ENCODE results near the gene NOVA1. TPM values are rescaled to one million over a fixed set of nuclear protein-coding genes. Genes with fewer than 3 reads are reported as not detected.

NOVA1 gene
- total RNA-seq, 1 experiment from 2014 or later: not detected

DNA sequence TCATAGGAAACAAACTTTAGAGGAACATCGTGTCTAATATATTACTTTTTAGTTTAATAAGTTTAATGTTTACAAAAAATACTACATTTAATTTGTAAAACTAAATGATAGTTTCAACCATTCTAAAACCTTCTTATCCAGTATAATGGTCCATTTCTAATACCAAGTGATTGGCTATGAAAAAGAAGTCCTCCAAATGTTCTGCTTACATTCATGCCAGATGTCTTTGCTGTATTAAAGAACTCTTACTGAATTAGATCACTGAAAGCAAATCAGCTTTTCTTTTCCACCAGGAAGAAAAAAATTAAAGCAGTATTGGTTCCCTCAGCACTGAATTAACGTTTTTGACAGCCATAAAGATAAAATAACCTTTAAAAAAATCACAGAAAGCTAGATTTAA, 3.7 kb downstream of the NOVA1 start:
- no peak for DNase-seq (ENCODE audit: low spot score)

DNA sequence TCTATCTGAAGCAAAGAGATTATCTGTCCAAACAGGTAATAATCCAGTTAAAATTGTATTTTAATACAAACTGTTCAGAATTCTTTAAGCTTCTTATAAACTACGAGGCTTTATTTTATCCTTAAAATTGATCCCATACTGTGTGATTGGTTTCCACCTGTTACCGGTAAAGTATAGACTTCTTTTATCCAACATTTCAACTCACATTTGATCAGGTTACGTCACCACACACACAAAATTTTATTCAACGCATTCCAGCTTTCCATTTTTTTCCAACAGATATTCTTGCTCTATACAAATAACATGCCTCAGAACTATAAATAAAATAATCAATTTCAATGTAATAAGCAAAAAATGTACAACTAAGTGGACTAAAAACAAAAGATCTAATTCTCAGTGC, 4.5 kb downstream of the NOVA1 start:
- DNase-seq (ENCODE audit: low spot score): no peak

DNA sequence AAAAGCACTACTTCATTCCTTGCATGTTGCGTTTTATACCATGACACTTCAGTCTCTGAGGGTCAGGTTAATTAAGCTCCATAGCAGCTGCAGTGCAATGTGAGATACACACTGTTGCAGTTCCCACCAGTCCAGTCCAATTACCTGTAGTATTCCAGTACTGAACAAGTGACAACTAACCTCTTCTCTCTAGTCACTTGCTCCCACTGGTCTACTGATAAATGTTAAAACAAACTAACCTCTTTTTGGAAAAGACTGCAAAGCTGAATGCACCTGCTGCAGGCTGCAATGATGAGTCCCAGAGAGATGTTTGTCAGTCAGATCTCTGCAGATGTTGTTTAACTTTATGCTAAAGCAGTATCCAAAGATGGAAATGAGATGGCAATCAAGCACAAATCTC, 7.9 kb downstream of the NOVA1 start:
- no peak for DNase-seq (ENCODE audit: low spot score)

DNA sequence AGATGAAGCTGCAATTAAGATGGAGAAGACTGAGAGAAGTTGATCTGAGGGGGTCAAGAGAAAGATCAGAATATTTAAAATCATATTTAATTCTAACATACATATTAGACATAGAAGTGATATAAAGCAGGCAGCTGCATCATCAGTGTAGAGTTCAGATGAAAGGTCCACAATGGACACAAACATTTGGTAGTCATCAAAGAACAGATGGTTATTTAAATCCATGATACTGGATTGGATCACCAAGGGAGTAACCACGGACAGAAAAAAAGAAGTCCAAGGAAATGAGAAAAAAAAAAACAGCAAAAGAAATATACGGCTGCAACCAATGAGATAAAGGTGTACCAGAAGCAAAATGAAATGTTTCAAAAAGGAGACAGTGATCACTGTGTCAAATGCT, 20.1 kb downstream of the NOVA1 start:
- DNase-seq (ENCODE audit: low spot score): no peak

DNA sequence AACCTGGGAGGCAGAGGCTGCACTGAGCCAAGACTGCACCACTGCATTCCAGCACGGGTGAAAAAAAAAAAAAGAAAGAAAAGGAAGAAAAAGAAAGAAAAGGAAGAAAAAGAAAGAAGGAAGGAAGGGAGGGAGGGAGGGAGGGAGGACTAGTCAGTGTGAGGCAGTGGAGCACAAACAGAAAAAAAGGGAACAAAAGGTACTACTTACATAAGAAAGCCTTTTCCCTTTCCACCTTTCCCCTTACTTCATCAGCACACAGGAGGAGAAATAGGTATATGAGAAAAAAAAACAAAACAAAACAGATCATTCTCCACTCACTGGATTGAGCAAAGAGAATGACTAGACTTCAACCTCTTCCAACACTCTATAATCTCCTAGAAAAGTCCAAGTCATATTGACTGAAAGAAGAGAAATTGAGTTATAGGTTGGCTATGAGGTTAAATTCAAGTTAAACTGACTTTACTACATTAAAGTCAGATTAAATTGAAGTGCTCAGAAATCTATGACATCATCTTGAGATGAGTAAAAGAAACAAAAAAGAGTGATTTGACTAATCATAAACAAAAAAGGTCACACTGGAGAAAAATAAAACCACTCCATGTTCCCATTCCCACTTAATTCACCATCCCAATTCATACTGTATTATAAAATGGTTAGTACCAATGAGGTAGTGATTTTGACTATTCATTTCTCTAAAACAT, 43.6 kb downstream of the NOVA1 start:
- no peak for DNase-seq (ENCODE audit: low spot score)

DNA sequence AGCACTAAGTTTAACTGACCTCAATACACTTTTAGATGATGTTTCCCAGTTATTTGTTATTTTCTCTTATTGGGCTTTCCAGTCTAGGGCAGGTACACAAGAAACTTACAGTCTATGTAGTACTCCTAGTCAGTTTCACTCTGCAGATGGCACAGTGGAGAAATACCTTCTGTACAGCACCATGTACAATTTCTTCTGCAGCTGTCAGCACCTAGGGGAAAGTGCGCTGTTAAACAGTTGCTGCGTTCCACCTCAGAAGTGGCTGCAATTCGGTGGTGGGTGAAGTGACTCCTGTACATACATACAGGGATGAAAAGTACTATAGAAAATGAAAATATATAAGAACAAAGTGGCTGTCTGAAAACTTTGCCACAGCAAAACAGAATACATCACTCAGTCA, 48.3 kb downstream of the NOVA1 start:
- no peak for DNase-seq (ENCODE audit: low spot score)

DNA sequence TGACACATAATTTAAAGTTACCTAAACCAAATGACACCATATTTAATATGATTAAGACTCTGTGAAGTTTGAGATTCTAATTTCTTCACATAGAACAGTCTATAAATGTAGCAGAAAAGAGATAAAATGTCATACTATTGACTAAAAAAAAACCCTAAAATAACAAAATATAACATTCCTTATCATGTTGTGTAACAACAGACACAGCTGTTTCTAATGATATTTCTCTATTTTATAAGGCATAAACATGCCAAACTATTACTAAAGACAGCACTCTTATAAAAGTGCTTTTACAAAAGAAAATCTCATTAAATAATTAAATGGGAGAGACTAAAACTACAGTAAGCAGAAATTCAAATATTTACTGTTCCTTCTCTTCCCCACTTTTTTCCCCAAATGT, 49.4 kb downstream of the NOVA1 start:
- no peak for DNase-seq (ENCODE audit: low spot score)

DNA sequence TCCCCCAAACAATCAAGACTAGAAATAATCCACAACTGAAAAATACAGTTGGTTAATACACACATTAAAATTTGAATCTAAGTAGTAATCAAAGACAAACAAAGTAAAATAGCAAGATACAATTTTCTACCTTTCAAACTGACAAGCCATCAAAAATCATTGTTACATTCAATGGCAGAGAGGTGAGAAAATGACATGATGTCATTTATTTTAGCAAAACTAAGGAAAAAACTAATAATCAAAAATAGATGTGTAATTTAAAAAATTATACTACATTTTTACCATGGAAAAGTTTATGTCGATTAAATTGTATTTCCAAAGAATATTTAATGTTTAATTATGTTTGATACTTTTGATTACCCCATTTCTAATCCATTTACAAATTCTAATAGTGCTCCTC, 59.7 kb downstream of the NOVA1 start:
- no peak for DNase-seq (ENCODE audit: low spot score)

DNA sequence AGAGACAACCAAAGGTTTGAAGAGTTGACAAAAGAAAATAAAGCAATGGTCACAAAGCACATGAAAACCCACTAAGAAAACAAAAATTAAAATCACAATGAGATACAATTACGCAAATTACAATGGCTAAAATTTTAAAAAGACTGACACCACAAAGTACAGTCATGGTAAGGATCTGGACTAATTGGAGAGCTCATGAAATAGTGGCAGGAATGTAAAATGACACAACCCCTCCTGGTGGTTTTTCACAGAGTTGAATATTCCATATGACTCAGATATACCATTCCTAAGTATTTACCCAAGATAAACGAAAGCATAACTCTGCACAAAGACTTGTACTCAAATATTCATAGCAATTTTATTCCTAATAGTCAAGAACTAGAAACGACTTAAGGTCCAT, 65.9 kb downstream of the NOVA1 start:
- peak; percentile 1 for DNase-seq (ENCODE audit: low spot score)

DNA sequence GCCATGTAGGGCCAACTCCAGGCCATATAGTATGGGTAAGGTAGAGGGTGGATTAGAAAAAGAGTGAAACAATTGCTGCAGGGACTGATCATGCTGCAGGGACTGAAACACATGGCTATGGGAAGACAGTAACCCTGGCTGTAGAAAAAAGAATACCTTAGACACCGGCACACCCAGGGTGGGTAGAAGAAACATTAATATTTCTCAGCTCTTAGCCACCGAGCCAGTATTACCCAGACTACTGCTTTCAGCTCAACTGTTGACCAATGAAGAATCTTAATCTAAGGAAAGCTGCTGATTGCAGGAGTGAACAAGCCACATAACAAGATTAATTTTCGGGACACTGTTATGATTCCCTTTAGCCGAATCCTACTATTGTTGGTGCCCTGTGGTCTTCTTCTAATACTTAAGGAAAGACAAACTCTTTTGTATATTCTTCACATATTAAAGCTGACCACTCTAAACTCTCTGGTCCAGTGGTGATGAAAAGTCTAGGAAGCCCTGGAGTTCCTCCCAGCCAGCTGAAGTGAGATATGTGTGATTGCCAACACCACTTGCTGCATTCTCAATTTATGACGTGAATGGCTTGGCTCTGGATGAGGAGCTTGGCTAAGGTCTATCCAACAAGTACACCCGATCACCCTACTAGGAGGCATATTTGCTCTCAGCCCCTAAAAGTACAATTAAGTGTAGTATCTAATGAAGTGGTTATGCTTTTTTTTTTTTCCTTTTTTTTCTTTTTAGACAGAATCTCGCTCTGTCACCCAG, 69.2 kb downstream of the NOVA1 start:
- DNase-seq (ENCODE audit: low spot score): no peak

DNA sequence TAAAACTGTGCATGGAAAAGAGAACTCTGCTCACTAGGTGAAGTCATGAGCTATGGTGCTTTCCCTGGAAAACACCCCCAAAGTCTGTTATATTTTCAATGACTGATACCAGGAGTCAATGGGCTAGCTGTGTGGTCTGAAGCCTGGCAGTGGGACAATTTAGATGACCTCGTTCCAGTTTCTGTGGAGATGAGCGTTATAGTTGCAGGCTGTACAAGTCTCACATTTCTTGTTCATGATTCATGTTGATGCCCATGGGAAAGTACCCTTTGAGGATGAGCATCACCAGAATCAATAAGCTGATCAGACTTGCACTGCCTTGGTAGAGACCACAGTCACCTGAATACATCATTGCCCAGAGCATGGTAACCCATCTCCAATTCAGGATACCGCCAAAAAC, 70.7 kb downstream of the NOVA1 start:
- no peak for DNase-seq (ENCODE audit: low spot score)

DNA sequence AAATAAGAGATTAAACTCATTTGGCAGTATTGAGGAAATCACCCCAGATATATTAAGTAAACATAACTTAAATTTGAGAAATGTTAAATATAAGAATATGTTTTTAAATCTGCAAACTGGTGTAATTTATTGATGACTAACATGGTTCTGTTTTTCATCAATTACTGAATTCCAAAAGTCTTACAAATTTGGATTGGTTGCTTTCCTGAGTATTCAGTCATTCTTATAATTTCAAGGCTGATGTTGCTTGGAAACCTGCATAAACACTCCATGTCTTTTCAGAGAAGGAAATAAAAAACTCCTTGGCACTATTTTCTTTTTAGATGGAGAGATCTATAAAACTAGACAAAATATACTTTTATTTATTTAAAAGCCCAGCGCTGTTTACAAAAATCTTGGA, 71.7 kb downstream of the NOVA1 start:
- DNase-seq (ENCODE audit: low spot score): no peak

DNA sequence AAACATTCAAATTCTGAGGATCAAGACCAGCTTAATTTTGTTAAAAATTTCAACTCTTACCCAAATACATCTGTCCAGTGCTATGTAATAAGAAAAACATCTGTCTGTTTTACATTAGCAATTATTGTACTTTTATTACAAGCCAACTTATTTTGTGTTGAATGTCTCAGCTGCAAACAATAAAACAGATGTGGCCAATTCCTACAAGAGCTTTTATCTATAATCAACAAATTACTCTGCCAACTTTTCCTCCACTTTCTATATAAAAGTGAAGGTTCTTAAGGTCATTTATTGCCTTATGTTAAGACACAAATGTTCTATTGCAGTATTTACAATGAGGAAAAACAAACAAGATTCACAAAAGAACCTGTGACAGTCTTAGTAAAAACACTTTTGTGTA, 72.7 kb downstream of the NOVA1 start:
- no peak for DNase-seq (ENCODE audit: low spot score)

DNA sequence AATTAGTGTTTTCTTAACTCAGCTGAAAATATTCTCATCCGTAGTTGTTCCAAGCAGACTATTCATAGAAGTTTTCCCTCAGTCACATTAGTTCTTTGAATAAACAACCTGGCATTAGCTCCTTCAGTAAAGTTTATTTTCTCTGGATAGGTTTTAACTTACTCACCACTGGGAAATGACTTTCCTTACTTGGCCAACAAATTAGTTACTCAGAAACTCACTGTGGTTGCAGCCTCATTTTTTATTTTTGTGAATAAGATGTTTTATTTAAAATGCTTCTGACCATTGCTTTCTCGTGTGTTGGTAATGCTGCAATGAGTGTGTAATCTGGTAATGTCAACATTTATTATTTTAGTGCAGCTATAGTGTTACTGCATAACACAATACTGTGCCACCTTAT, 74.9 kb downstream of the NOVA1 start:
- DNase-seq (ENCODE audit: low spot score): no peak

DNA sequence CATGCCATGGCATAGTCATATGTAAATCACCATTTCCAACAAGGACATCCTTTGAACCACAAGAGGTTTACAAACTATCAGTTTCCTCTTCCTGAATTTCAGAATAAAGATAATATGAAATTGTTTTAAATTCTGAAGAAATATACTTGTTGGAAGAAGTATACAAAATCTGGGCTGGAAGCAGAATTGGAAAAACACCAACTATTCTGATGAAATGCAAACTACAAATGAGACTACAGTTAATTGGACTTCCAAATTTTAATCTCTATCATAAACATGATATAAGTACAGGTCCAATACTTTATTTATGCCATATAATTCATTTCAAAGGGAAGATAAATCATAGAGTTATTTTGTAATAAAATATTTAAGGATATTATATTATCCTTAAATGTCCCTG, 80.1 kb downstream of the NOVA1 start:
- no peak for DNase-seq (ENCODE audit: low spot score)

DNA sequence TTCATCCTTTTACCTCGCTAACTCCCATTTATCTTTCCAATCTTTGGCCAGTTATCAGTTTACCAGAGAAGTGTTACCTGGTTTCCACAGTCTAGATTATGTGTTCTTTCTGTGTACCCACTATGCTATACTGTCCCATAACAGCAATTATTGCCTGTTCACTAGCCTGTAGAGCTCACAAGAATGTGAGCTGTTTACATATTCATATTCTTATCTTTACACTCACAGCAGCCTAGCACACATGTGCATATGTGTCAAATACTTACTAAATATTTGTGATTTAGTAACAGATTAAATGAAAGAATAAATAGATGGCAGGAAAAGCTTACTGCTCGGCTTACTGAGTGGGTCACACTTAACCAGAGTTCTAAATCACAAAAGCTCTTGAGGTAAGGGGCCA, 97.8 kb downstream of the NOVA1 start:
- DNase-seq (ENCODE audit: low spot score): no peak

DNA sequence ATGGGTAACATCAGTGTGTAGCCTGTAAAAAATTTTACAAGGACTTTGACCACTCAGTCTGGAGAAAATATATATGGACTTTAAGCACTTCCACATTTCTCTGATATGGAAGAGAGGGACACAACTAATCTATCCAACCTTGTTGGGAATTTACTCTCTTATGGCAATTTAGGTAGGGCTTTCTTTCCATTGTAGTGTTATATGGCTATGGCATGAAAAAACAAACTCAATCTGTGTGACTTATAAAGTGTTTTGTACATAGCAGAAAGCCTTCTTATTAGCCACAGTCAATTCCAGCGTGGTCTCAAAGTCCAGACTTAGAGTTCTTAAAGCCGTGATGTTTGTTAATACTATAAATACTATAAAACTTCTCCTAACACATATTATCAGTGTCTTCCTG, 98.3 kb downstream of the NOVA1 start:
- no peak for DNase-seq (ENCODE audit: low spot score)

DNA sequence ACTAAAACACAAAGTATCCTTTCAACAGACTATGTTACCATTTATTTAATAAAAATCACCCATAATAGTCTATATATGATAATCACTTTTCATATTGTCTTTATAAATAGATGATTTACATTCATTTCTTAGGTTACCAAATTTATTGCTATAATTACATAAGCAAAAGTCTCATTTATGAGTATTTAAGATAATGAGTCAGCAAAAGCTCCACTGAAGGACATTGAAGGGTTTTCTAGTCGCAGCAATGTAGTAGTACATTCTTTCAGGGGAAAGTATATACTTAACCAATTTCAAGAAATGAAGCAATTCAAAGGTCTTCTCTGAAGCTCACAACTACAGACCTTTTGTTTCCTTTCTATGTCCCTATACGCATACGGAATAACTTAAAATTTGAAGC, 110.9 kb downstream of the NOVA1 start:
- DNase-seq (ENCODE audit: low spot score): no peak

DNA sequence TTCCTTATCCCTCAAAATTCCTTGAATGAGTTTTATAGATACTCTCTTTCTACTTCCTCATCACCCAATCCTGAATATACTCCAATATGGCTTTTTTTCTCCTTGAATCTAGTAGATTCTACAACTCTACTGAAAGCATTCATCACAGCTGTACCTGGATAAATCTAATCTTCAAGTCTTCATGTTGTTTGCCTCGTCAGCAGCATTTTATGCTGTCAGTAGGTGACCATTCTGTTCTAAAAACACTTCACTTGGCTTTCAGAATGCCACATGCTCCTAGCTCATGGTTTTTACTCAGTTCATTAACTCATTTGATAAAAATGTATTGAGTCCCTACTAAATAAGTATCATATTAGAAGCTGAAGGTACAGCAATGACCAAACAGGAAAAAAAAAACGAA, 113.3 kb downstream of the NOVA1 start:
- DNase-seq (ENCODE audit: low spot score): no peak

DNA sequence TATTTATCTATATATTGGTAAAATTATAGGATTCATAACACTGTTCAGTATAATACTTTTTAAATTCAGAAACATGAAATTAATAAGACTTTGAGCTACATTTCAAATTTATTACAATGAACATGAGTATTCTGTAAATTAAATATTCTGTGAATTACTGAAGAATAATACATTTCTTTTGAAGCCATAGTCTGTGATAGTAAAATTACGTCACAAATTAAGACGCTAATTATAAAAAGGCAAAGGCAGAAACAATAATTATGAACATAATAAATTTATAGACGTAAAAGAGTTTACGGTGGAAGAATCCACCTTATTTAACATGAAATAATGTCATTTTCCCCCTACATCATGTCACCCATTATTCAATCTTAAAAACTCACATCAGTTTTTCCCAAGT, 118.9 kb downstream of the NOVA1 start:
- DNase-seq (ENCODE audit: low spot score): no peak

DNA sequence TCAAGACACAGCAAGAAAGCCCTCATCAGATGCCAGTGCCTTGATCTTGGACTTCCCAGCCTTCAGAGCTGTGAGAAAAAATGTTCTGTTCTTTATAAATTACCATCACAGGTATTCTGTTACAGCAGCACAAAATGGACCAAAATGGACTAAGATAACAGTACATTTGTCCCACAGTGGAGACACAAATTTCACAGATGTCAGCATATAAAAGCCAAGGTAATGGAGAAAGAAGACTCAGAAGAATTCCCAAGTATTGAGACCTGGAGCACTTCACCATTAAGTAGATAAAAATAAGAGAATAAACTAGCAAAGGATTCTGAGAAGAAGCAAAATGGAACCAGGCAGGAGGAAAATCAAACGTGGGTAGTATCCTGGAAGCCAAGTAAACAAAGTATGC, 131.0 kb downstream of the NOVA1 start:
- no peak for DNase-seq (ENCODE audit: low spot score)

DNA sequence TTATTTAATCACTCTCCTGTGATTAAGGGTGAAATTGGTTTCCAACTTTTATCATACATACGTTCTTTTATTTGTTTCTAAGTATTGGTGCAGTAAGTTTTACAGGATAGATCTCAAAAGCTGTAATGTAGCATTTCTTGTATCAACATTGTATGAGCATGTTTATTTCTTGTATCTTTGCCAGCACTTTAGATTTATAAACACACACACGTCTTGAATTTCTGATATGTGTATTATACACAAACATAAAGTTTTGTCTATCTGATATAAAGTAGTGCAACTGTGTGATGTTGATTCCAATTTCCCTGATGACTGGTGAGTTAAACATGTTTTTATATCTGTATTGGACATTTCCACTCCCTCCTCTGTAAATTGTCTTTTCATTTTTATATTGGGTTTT, 134.7 kb downstream of the NOVA1 start:
- no peak for DNase-seq (ENCODE audit: low spot score)

DNA sequence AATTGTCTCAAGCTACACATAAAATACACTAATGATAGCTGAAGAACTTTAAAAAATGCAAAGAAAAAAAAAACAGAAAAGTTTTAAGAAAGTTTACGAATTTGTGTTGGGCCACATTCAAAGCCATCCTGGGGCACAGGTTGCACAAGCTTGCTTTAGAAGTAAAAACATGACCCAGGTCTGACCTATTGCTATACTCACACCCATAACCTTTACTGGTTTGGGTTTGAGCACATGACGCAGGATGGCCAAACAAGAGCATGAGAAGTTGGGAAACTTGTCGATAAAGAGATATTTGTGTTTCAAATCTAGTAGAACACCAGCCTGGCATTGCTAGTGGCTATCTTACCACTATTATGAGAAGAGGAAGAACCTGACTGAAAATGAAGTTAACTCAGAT, 143.7 kb downstream of the NOVA1 start:
- no peak for DNase-seq (ENCODE audit: low spot score)

Measured in A172 (cell line).